H9 (cell line): ENCODE data around the gene LYZL2. TPM values are rescaled to one million over a fixed set of nuclear protein-coding genes. Genes with fewer than 3 reads are reported as not detected.

Source experiments
- DNase-seq: peaks from one replicate; pipeline ENCODE4 v3.0.0-alpha.2; 2017
- H2AFZ ChIP-seq: one replicate; pipeline ENCODE4 v1.6.1; 2013; ENCODE audit warnings: mild to moderate bottlenecking, low read length, control low read depth, moderate library complexity
- H2AK5ac ChIP-seq: 2 replicates; pipeline ENCODE4 v1.6.1; 2013; ENCODE audit warnings: low read length, control low read depth, mixed read lengths; ENCODE audit not compliant: insufficient read length
- H2BK120ac ChIP-seq: one replicate; pipeline ENCODE4 v1.6.1; 2013; ENCODE audit warnings: low read depth, mild to moderate bottlenecking, low read length, control low read depth, inconsistent platforms; ENCODE audit not compliant: poor library complexity, severe bottlenecking
- H2BK12ac ChIP-seq: 2 replicates; pipeline ENCODE4 v1.6.1; 2013; ENCODE audit warnings: low read length, control low read depth, mixed read lengths, low read depth; ENCODE audit not compliant: insufficient read length
- H2BK15ac ChIP-seq: 2 replicates; pipeline ENCODE4 v1.6.1; 2013; ENCODE audit warnings: low read depth, low read length, control low read depth
- H2BK20ac ChIP-seq: one replicate; pipeline ENCODE4 v1.6.1; 2013; ENCODE audit warnings: low read depth, mild to moderate bottlenecking, low read length, control low read depth, inconsistent platforms; ENCODE audit not compliant: poor library complexity, severe bottlenecking
- H2BK5ac ChIP-seq: 2 replicates; pipeline ENCODE4 v1.6.1; 2013; ENCODE audit warnings: low read length, control low read depth, mixed read lengths; ENCODE audit not compliant: insufficient read length
- H3K14ac ChIP-seq: 2 replicates; pipeline ENCODE4 v1.6.1; 2013; ENCODE audit warnings: low read length, control low read depth; ENCODE audit not compliant: insufficient read depth
- H3K18ac ChIP-seq: 2 replicates; pipeline ENCODE4 v1.6.1; 2013; ENCODE audit warnings: low read depth, mild to moderate bottlenecking, mixed read lengths, low read length, control low read depth; ENCODE audit not compliant: insufficient read length
- H3K23ac ChIP-seq: 2 replicates; pipeline ENCODE4 v1.6.1; 2013; ENCODE audit warnings: low read length, control low read depth, mixed read lengths, low read depth; ENCODE audit not compliant: insufficient read length
- H3K23me2 ChIP-seq: 2 replicates; pipeline ENCODE4 v1.6.1; 2013; ENCODE audit warnings: low read depth, mild to moderate bottlenecking, mixed read lengths, low read length, control low read depth; ENCODE audit not compliant: insufficient read length, poor library complexity, severe bottlenecking
- H3K27ac ChIP-seq: 2 replicates; pipeline ENCODE4 v1.5.1; 2013; ENCODE audit warnings: low read length, control low read depth, mixed read lengths, low read depth; ENCODE audit not compliant: insufficient read length
- H3K27me3 ChIP-seq: 2 replicates; pipeline ENCODE4 v1.6.1; 2013; ENCODE audit warnings: low read length, control low read depth, inconsistent platforms; ENCODE audit not compliant: insufficient read depth
- H3K4ac ChIP-seq: 2 replicates; pipeline ENCODE4 v1.6.1; 2013; ENCODE audit warnings: low read depth, mild to moderate bottlenecking, control low read depth, inconsistent platforms, low read length, moderate library complexity
- H3K4me1 ChIP-seq: 2 replicates; pipeline ENCODE4 v1.6.1; 2013; ENCODE audit warnings: low read length, control low read depth, inconsistent platforms; ENCODE audit not compliant: insufficient read depth
- H3K4me2 ChIP-seq: 2 replicates; pipeline ENCODE4 v1.6.1; 2013; ENCODE audit warnings: low read length, control low read depth, mixed read lengths; ENCODE audit not compliant: insufficient read length, insufficient read depth
- H3K56ac ChIP-seq: 2 replicates; pipeline ENCODE4 v1.6.1; 2013; ENCODE audit warnings: low read depth, mild to moderate bottlenecking, mixed read lengths, low read length, control low read depth; ENCODE audit not compliant: insufficient read length
- H3K79me1 ChIP-seq: 2 replicates; pipeline ENCODE4 v1.6.1; 2013; ENCODE audit warnings: low read depth, mild to moderate bottlenecking, moderate library complexity, low read length, control low read depth, inconsistent platforms; ENCODE audit not compliant: insufficient read depth, poor library complexity, severe bottlenecking
- H3K79me2 ChIP-seq: 2 replicates; pipeline ENCODE4 v1.6.1; 2013; ENCODE audit warnings: low read length, control low read depth, inconsistent platforms; ENCODE audit not compliant: insufficient read depth
- H3K9ac ChIP-seq: 2 replicates; pipeline ENCODE4 v1.6.1; 2013; ENCODE audit warnings: low read length, control low read depth, mixed read lengths; ENCODE audit not compliant: insufficient read length; ENCODE audit errors: extremely low read depth
- H3K9me3 ChIP-seq: one replicate; pipeline ENCODE4 v1.6.1; 2013; ENCODE audit warnings: low read depth, low read length, inconsistent platforms; ENCODE audit not compliant: control insufficient read depth
- H3T11ph ChIP-seq: one replicate; pipeline ENCODE4 v1.6.1; 2013; ENCODE audit warnings: mild to moderate bottlenecking, low read length, control low read depth, inconsistent platforms
- H4K20me1 ChIP-seq: one replicate; pipeline ENCODE4 v1.6.1; 2013; ENCODE audit not compliant: control insufficient read depth, insufficient read length, insufficient read depth
- H4K5ac ChIP-seq: 2 replicates; pipeline ENCODE4 v1.6.1; 2013; ENCODE audit warnings: low read depth, mild to moderate bottlenecking, mixed read lengths, low read length, control low read depth; ENCODE audit not compliant: insufficient read length
- H4K8ac ChIP-seq: replicated peaks from 2 replicates; pipeline ENCODE4 v1.6.1; 2013; ENCODE audit warnings: low read length, control low read depth, mixed read lengths, low read depth; ENCODE audit not compliant: insufficient read length
- H4K91ac ChIP-seq: 2 replicates; pipeline ENCODE4 v1.6.1; 2013; ENCODE audit warnings: low read depth, mild to moderate bottlenecking, moderate library complexity, mixed read lengths, low read length, control low read depth; ENCODE audit not compliant: insufficient read length
- H3K27ac Mint-ChIP-seq, 3 experiments: 2 replicates in 2 of 3; 3 replicates in 1 of 3; pipeline ENCODE4 v1.8.0; 2020 to 2021; ENCODE audit warnings: mixed read lengths in 3 of 3, mild to moderate bottlenecking in 1 of 3, moderate library complexity in 1 of 3
- H3K27me3 Mint-ChIP-seq: 2 replicates; pipeline ENCODE4 v1.8.0; 2021; ENCODE audit warnings: low read depth, mild to moderate bottlenecking, moderate library complexity, mixed read lengths
- H3K36me3 Mint-ChIP-seq, 3 experiments: 2 replicates in 2 of 3; 3 replicates in 1 of 3; pipeline ENCODE4 v1.8.0; 2020 to 2021; ENCODE audit warnings: low read depth in 3 of 3, mixed read lengths in 3 of 3; ENCODE audit not compliant: insufficient read depth in 1 of 3
- H3K4me1 Mint-ChIP-seq, 2 experiments: 2 replicates each; pipeline ENCODE4 v1.8.0; 2020; ENCODE audit warnings: mixed read lengths in 2 of 2
- H3K4me3 Mint-ChIP-seq, 2 experiments: 2 replicates in 1 of 2; 3 replicates in 1 of 2; pipeline ENCODE4 v1.8.0; 2020 to 2021; ENCODE audit warnings: mild to moderate bottlenecking in 2 of 2, mixed read lengths in 2 of 2, moderate library complexity in 1 of 2
- H3K9me3 Mint-ChIP-seq, 2 experiments: 2 replicates in 1 of 2; 3 replicates in 1 of 2; pipeline ENCODE4 v1.8.0; 2020; ENCODE audit warnings: mild to moderate bottlenecking in 2 of 2, mixed read lengths in 2 of 2, moderate library complexity in 1 of 2
- WGBS: extraction: QIAGEN DNeasy Blood & Tissue Kit; methylation state at CpG from one replicate; pipeline ENCODE4 v1.1.7; 2013; ENCODE audit warnings: missing lambda C conversion rate, low lambda C conversion rate, mixed read lengths; ENCODE audit not compliant: insufficient read length; ENCODE audit errors: extremely low coverage; 5-methylcytosine and 5-hydroxymethylcytosine counted together
- total RNA-seq: library from RNA; stranded (reverse); gene quantifications from 2 replicates; pipeline ENCODE4 v1.2.1, GENCODE V29; 2021
- TF ChIP-seq, protein P1 (sequence below): fragments of 200-600 bp; sonication (generic); conservative IDR thresholded peaks from 3 replicates; pipeline ENCODE4 v1.8.0; 2021; ENCODE audit warnings: antibody characterized with exemption, mild to moderate bottlenecking

Gene LYZL2
- total RNA-seq, 1 experiment from 2014 or later, result not detected

DNA sequence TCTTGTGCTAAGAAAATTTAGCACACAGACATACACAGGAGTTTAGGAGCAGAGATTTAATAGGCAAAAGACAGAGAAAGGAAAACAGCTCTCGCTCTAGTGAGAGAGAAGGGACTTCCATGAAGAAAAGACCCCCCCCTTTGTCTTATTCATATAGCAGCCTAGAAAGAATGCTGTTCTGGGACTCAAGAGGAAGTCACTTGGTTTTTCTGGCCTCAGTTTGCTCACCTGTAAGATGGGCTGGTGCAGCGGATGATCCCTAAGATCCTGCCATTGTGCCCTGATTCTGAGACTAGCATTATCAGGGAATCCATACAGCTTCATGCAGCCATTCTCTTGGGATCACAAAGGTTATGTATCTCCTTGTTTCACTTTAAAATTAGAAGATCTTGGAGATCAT lies 42.7 kb downstream of the LYZL2 start:
- no peaks in the 10 kb centered on the region; the same call in 1 of the 2 replicates for H3K4me1 ChIP-seq
- H3K9me3 ChIP-seq, result no peaks in the 10 kb centered on the region
- H3K4me1 Mint-ChIP-seq, result peaks cover 4 to 8% of the 10 kb centered on the region in 2 experiments
- no peak overlapping the region for H4K8ac ChIP-seq
- H2AK5ac ChIP-seq, result no peak overlapping the region
- H3K27me3 ChIP-seq, result no peaks in the 10 kb centered on the region
- H3K56ac ChIP-seq, result no peak overlapping the region
- H3T11ph ChIP-seq, result no peak overlapping the region
- no peaks in the 10 kb centered on the region for H3K9me3 Mint-ChIP-seq
- H3K9ac ChIP-seq, result no peak overlapping the region
- no peak overlapping the region for H3K27ac ChIP-seq
- no peaks in the 10 kb centered on the region for H3K23me2 ChIP-seq
- H3K18ac ChIP-seq, result no peak overlapping the region
- WGBS, result no CpG with 5 or more reads among the region's 2 CpGs
- H4K5ac ChIP-seq, result no peak overlapping the region
- no peak overlapping the region for H2AFZ ChIP-seq
- peaks cover 7% of the 10 kb centered on the region for H3K27me3 Mint-ChIP-seq
- H2BK120ac ChIP-seq, result no peak overlapping the region
- H3K79me2 ChIP-seq, result no peaks in the 10 kb centered on the region
- no peaks in the 10 kb centered on the region for H3K79me1 ChIP-seq
- H2BK12ac ChIP-seq, result no peak overlapping the region
- H4K91ac ChIP-seq, result no peak overlapping the region
- DNase-seq, result no peak
- H4K20me1 ChIP-seq, result no peaks in the 10 kb centered on the region
- no peak overlapping the region for H3K23ac ChIP-seq
- H2BK15ac ChIP-seq, result no peak overlapping the region
- H2BK5ac ChIP-seq, result no peak overlapping the region
- H3K27ac Mint-ChIP-seq, result no peak overlapping the region
- TF ChIP-seq, protein P1, sequence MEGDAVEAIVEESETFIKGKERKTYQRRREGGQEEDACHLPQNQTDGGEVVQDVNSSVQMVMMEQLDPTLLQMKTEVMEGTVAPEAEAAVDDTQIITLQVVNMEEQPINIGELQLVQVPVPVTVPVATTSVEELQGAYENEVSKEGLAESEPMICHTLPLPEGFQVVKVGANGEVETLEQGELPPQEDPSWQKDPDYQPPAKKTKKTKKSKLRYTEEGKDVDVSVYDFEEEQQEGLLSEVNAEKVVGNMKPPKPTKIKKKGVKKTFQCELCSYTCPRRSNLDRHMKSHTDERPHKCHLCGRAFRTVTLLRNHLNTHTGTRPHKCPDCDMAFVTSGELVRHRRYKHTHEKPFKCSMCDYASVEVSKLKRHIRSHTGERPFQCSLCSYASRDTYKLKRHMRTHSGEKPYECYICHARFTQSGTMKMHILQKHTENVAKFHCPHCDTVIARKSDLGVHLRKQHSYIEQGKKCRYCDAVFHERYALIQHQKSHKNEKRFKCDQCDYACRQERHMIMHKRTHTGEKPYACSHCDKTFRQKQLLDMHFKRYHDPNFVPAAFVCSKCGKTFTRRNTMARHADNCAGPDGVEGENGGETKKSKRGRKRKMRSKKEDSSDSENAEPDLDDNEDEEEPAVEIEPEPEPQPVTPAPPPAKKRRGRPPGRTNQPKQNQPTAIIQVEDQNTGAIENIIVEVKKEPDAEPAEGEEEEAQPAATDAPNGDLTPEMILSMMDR, result no peak
- no peak overlapping the region for H3K4me3 Mint-ChIP-seq
- H3K4ac ChIP-seq, result no peak overlapping the region
- H3K14ac ChIP-seq, result no peak overlapping the region
- H2BK20ac ChIP-seq, result no peak overlapping the region
- H3K4me2 ChIP-seq, result no peak overlapping the region
- H3K36me3 Mint-ChIP-seq, result no peaks in the 10 kb centered on the region
